ENCODE measurements around the gene MYT1. TPM values are rescaled to one million over a fixed set of nuclear protein-coding genes. Genes with fewer than 3 reads are reported as not detected.

The MYT1 gene
- total RNA-seq, 1 donor from 2014 or later: not detected

DNA sequence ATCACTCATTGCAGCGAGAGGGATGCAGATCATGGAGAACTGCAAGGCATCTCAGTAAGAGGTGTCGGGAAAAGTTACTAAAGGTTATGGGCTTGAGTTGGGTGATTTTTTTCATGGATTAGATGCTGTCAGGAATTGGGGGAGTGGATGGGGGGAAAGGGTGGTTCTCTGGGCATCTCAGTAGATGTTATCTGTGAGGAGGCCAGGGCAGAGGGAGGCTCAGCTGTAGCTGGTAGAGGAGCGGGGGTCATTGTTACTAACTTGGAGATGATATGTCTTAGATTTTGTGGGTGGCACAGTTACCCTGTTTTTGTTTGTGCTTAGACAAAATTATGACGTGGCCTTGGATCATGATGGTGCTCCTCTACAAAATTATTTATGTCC, 88.7 kb downstream of the MYT1 start:
- Histone ChIP-seq H3K4me1 (peaks cover 23% of the 10 kb centered on the region), H3K36me3 (no peaks in the 10 kb centered on the region), H3K27ac (no peak overlapping the region), H3K9me3 (no peaks in the 10 kb centered on the region), H3K4me3 (no peak overlapping the region), H3K27me3 (ENCODE audit: low read depth) (no peaks in the 10 kb centered on the region)
- intact Hi-C loops (cut with DNase I): no loop called here
- ATAC-seq (no peak), DNase-seq (no peak)
- TF ChIP-seq, protein P1, sequence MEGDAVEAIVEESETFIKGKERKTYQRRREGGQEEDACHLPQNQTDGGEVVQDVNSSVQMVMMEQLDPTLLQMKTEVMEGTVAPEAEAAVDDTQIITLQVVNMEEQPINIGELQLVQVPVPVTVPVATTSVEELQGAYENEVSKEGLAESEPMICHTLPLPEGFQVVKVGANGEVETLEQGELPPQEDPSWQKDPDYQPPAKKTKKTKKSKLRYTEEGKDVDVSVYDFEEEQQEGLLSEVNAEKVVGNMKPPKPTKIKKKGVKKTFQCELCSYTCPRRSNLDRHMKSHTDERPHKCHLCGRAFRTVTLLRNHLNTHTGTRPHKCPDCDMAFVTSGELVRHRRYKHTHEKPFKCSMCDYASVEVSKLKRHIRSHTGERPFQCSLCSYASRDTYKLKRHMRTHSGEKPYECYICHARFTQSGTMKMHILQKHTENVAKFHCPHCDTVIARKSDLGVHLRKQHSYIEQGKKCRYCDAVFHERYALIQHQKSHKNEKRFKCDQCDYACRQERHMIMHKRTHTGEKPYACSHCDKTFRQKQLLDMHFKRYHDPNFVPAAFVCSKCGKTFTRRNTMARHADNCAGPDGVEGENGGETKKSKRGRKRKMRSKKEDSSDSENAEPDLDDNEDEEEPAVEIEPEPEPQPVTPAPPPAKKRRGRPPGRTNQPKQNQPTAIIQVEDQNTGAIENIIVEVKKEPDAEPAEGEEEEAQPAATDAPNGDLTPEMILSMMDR (IDR thresholded peaks at IDR 0.05): no peak

DNA sequence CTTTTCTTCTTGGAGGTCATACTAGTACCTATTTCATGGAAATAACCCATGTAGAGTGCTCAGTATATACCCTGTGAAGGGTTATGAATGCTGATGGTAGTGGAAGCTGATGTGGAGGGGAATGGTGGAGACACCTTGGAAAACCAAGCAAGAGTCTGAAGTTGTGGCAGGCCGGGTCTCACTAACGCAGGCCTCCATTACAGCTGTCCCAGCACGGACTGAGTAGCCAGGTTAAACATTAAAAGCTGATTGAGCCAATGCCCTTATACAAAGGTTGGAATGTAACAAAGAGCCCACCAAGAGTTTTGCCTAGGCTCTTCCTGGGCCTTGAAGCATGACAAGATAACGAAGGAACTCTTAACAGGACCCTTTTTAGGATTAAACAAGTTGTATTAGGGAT, 89.2 kb downstream of the MYT1 start:
- Histone ChIP-seq H3K4me1 (peaks cover 23% of the 10 kb centered on the region), H3K36me3 (no peaks in the 10 kb centered on the region), H3K9me3 (no peaks in the 10 kb centered on the region), H3K27ac (no peak overlapping the region), H3K27me3 (ENCODE audit: low read depth) (no peaks in the 10 kb centered on the region), H3K4me3 (no peak overlapping the region)
- ATAC-seq (no peak), DNase-seq (no peak)
- TF ChIP-seq, protein P1 (IDR thresholded peaks at IDR 0.05): no peak
- intact Hi-C loops (cut with DNase I): no loop called here

DNA sequence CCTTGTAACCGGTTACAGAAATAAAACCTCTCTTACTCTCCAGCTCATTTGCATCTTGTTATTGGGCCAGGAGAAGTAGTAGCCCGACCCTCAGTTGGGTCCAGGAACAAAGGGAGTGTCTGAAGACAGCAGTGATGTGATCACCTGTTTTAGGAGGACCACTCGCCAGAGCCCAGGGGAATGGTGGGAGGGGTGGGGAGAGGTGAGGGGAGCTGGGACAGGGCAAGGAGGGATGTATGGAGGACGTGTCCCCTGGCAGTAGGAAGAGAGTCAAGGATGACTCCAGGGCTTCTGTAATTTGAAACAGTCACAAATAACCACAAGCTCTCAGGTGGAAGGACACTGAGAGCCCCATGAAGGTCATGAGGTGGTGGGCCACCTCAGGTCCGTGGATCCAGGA, 89.9 kb downstream of the MYT1 start:
- DNase-seq: no peak
- no peak for ATAC-seq
- intact Hi-C loops (cut with DNase I): no loop called here

DNA sequence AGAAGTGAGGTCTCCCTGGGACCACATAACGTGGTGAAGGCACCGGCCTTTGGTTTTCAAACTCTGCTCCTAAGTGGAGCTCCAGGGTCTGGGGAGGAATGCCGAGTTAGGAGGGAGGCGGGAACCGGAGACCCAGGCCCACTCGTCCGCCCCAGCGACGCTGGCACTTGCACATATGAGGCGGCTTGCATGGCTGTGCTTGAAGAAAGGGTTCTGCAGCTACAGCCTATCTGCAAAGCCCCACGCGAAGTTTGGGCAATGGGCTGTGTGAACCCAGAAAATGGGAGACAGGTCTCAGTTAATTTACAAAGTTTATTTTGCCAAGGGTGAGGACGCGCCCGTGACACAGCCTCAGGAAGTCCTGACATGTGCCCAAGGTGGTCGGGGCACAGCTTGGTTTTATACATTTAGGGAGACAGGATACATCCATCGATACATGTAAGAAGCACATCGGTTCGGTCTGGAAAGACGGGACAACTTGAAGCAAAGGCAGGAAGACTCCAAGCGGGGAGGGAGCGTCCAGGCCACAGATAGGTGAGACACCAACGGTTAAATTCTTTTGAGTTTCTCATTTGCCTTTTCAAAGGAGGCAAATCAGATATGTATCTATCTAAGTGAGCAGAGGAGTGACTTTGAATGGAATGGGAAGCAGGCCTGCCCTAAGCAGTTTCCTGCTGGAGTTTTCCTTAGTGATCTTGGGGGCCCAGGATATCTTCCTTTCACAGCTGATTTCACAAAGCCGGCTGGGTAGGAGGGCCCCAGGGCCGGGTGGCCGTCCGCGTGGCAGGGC, 90.5 kb downstream of the MYT1 start:
- no peaks in the 10 kb centered on the region for H3K9me3 ChIP-seq
- DNase-seq: no peak
- intact Hi-C loops (cut with DNase I): no loop called here
- H3K27ac ChIP-seq: peak overlapping the region; percentile 86
- H3K27me3 ChIP-seq (ENCODE audit: low read depth): no peaks in the 10 kb centered on the region
- TF ChIP-seq, protein P1 (IDR thresholded peaks at IDR 0.05): no peak
- H3K4me3 ChIP-seq: peak overlapping the region; percentile 74
- ATAC-seq: no peak
- peaks cover 30% of the 10 kb centered on the region for H3K4me1 ChIP-seq
- no peaks in the 10 kb centered on the region for H3K36me3 ChIP-seq

More for the DNA sequence above, 89.9 kb downstream of the MYT1 start:
- TF ChIP-seq, protein P1 (IDR thresholded peaks at IDR 0.05): no peak
- no peaks in the 10 kb centered on the region for H3K36me3 ChIP-seq
- no peak overlapping the region for H3K4me3 ChIP-seq
- no peak overlapping the region for H3K27ac ChIP-seq
- no peaks in the 10 kb centered on the region for H3K9me3 ChIP-seq
- H3K4me1 ChIP-seq: peaks cover 29% of the 10 kb centered on the region
- no peaks in the 10 kb centered on the region for H3K27me3 ChIP-seq (ENCODE audit: low read depth)

DNA sequence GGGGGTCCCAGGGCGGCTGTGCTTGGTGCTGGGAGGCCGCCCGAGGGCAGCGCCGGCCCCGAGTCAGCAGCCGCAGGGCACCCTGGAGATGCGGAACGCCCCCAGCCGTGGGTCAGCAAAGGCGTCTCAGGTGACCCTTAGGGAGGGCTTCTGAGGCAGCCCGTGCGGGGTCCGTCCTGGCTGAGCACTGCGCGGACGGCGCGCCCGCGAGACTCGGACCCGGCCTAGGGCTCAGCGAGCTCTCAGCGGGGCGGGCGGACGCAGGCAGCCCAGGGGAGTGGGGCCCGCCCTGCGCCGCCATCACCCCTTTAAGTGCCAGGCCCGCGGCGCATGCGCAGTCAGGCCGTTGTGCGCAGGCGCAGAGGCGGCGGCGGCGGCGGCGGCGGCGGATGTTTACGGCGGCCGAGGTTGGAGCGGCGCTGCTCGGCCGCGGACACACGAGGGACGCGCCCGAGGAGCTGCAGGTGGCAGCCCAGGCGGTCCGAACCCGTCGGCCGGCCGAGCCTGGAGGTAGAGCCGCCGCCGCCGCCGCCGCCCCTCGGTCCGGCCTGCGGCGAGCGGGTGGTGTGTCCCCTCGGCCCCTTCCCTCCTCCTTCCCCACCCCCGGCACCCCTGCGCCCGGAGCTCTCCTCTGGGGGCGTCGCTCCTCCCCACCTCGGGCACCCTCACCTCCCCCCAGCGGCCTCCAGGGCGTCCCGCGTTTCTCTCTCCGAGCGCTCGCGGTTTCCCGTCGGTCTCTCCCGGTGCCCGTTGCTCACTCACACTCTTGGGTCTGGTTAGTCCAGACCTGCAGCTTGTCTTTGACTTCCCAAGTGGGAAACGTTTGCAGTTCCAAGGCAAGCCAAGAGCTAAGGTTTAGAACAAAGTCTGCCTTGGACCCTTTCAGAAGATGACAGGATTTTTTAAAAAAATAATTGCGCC, 91.4 kb downstream of the MYT1 start, which contains the start of gene PCMTD2:
PCMTD2 (plus strand) TSS at position 388 of the 921 bp plus-strand sequence. CDS start 4,218 bp downstream, outside the sequence.
- DNase-seq (peak; percentile 89), ATAC-seq (peak; percentile 96 to 98)
- Histone ChIP-seq H3K27me3 (ENCODE audit: low read depth) (no peaks in the 10 kb centered on the region), H3K36me3 (peaks cover 6% of the 10 kb centered on the region), H3K4me3 (peak within 1 kb of the TSS; percentile 74), H3K27ac (peak within 1 kb of the TSS; percentile 86), H3K4me1 (peaks cover 39% of the 10 kb centered on the region), H3K9me3 (no peaks in the 10 kb centered on the region)
- TF ChIP-seq, protein P1 (IDR thresholded peaks at IDR 0.05): no peak
- intact Hi-C loops (cut with DNase I): no loop called here

All from lower lobe of right lung (tissue), 2 donors.